GM12878 (cell line): ENCODE results near the gene NIFK. TPM values are rescaled to one million over a fixed set of nuclear protein-coding genes. Genes with fewer than 3 reads are reported as not detected.

Experiments
- CHD1 ChIP-seq: IDR thresholded peaks from 2 replicates; pipeline ENCODE4 v1.6.1; 2012; ENCODE audit warnings: low read depth, low read length, improper control_type of control experiment
- EGR1 ChIP-seq, 2 experiments: IDR thresholded peaks; 1 replicate in 1 of 2; 2 replicates in 1 of 2; pipeline ENCODE4 v1.6.1; 2011 to 2012; ENCODE audit warnings: low read depth in 2 of 2, low read length in 2 of 2, borderline replicate concordance in 1 of 2, mild to moderate bottlenecking in 1 of 2, moderate library complexity in 1 of 2
- EP300 ChIP-seq, 2 experiments: fragments of 150-350 bp in 1 of 2; IDR thresholded peaks; 2 replicates each; pipeline ENCODE4 v1.6.1; 2011 to 2012; ENCODE audit warnings: low read depth in 2 of 2, low read length in 2 of 2, borderline replicate concordance in 1 of 2, improper control_type of control experiment in 1 of 2, inconsistent platforms in 1 of 2; ENCODE audit not compliant: control insufficient read depth in 1 of 2
- GATAD2B ChIP-seq: fragments of 450-650 bp; conservative IDR thresholded peaks from 2 replicates; pipeline ENCODE4 v1.6.1; 2017; ENCODE audit warnings: low read depth, mild to moderate bottlenecking, moderate library complexity
- IRF5 ChIP-seq: fragments of 450-650 bp; IDR thresholded peaks from 2 replicates; pipeline ENCODE4 v1.6.1; 2017; ENCODE audit warnings: borderline replicate concordance
- KLF5 ChIP-seq: fragments of 450-650 bp; IDR thresholded peaks from 2 replicates; pipeline ENCODE4 v1.6.1; 2014; ENCODE audit warnings: mild to moderate bottlenecking; ENCODE audit not compliant: partially characterized antibody
- MAX ChIP-seq: IDR thresholded peaks from 2 replicates; pipeline ENCODE4 v1.6.1; 2012; ENCODE audit warnings: low read depth, low read length, improper control_type of control experiment
- NR2C2 ChIP-seq: IDR thresholded peaks from 2 replicates; pipeline ENCODE4 v1.6.1; 2011; ENCODE audit warnings: borderline replicate concordance, low read depth; ENCODE audit not compliant: control insufficient read depth, insufficient read length
- RAD51 ChIP-seq: fragments of 450-650 bp; IDR thresholded peaks from 2 replicates; pipeline ENCODE4 v1.6.1; 2016; ENCODE audit warnings: moderate library complexity, mild to moderate bottlenecking, inconsistent platforms
- STAT3 ChIP-seq: IDR thresholded peaks from 2 replicates; pipeline ENCODE4 v1.6.1; 2011; ENCODE audit warnings: low read depth, low read length, improper control_type of control experiment
- TAF1 ChIP-seq: IDR thresholded peaks from 2 replicates; pipeline ENCODE4 v1.6.1; 2011; ENCODE audit warnings: mild to moderate bottlenecking, low read depth, low read length, borderline replicate concordance
- TARDBP ChIP-seq: IDR thresholded peaks from 2 replicates; pipeline ENCODE4 v1.6.1; 2016; ENCODE audit warnings: borderline replicate concordance
- ZBTB33 ChIP-seq: fragments of 450-650 bp; IDR thresholded peaks from 2 replicates; pipeline ENCODE4 v1.6.1; 2017; ENCODE audit warnings: mild to moderate bottlenecking
- ZBTB40 ChIP-seq: fragments of 450-650 bp; IDR thresholded peaks from 2 replicates; pipeline ENCODE4 v1.6.1; 2016; ENCODE audit warnings: mild to moderate bottlenecking, moderate library complexity, borderline replicate concordance
- ZNF384 ChIP-seq: IDR thresholded peaks from 2 replicates; pipeline ENCODE4 v1.6.1; 2012; ENCODE audit warnings: low read depth, mild to moderate bottlenecking, low read length, improper control_type of control experiment, borderline replicate concordance
- polyA plus RNA-seq, 11 experiments: library from polyadenylated mRNA; depleted of rRNA in 4 of 11; unstranded in 6 of 11; stranded (reverse) in 5 of 11; fragments of >200 nt; fragmentation: Nextera tagmentation in 4 of 11; fragmentation: Illumina TruSeq in 1 of 11; extraction: Ambion mirVana in 4 of 11; extraction: Trizol in 1 of 11; gene quantifications; 1 replicate in 1 of 11; 2 replicates in 10 of 11; pipeline versions ENCODE4 v1.2.1 to v1.2.3, GENCODE V29; 2011 to 2016; ENCODE audit warnings: inconsistent platforms in 2 of 11, missing spikeins in 2 of 11, low read depth in 1 of 11
- total RNA-seq, 4 experiments: library from RNA; depleted of rRNA in 3 of 4; stranded (reverse); fragments of >200 nt in 3 of 4; fragmentation: Illumina TruSeq in 1 of 4; extraction: Trizol in 1 of 4; gene quantifications; 2 replicates each; pipeline versions ENCODE4 v1.2.1 to v1.2.3, GENCODE V29; 2013 to 2021
- TF ChIP-seq, protein P1 (sequence below): fragments of 450-650 bp; IDR thresholded peaks from 2 replicates; pipeline ENCODE4 v1.6.1; 2017; ENCODE audit warnings: antibody characterized with exemption, mild to moderate bottlenecking, moderate library complexity

The NIFK gene
- total and polyA plus RNA-seq, 10 of the 15 experiments (the other 5 are each of a cell fraction or from before 2014, with no cell fraction given) = 47.2 to 286 (median 157) TPM

GRCh38 chr2:121755237-121756111 is 18.8 kb upstream of the NIFK start, which contains the start of gene TSN (continued):
- peak; percentile 88 for TF ChIP-seq KLF5
- TF ChIP-seq STAT3 = no peak
- TF ChIP-seq ZNF384 = no peak
- no peak for TF ChIP-seq ZBTB40
- TF ChIP-seq TAF1 = no peak; the same call in 1 of the 2 replicates
- peak; percentile 98 for TF ChIP-seq IRF5
- peak in 1 of 2 experiments; percentile 88; a peak in 2 of 3 replicates for TF ChIP-seq EGR1 (IDR thresholded peaks at IDR 0.05; ENCODE audit: borderline replicate concordance in 1 of 2, low read depth in 2 of 2, low read length in 2 of 2)
- TF ChIP-seq, protein P1, sequence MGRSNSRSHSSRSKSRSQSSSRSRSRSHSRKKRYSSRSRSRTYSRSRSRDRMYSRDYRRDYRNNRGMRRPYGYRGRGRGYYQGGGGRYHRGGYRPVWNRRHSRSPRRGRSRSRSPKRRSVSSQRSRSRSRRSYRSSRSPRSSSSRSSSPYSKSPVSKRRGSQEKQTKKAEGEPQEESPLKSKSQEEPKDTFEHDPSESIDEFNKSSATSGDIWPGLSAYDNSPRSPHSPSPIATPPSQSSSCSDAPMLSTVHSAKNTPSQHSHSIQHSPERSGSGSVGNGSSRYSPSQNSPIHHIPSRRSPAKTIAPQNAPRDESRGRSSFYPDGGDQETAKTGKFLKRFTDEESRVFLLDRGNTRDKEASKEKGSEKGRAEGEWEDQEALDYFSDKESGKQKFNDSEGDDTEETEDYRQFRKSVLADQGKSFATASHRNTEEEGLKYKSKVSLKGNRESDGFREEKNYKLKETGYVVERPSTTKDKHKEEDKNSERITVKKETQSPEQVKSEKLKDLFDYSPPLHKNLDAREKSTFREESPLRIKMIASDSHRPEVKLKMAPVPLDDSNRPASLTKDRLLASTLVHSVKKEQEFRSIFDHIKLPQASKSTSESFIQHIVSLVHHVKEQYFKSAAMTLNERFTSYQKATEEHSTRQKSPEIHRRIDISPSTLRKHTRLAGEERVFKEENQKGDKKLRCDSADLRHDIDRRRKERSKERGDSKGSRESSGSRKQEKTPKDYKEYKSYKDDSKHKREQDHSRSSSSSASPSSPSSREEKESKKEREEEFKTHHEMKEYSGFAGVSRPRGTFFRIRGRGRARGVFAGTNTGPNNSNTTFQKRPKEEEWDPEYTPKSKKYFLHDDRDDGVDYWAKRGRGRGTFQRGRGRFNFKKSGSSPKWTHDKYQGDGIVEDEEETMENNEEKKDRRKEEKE = no peak
- TF ChIP-seq GATAD2B = no peak
- TF ChIP-seq MAX = peak; percentile 100
- no peak for TF ChIP-seq NR2C2
- TF ChIP-seq TARDBP = peak; percentile 39; the same call in 1 of the 2 replicates
- no peak for TF ChIP-seq EP300 (IDR thresholded peaks at IDR 0.05; ENCODE audit: borderline replicate concordance in 1 of 2, control insufficient read depth in 1 of 2, low read depth in 2 of 2, low read length in 2 of 2)
- peak; percentile 99 for TF ChIP-seq ZBTB33
- TF ChIP-seq RAD51 = peak; percentile 79; the same call in 1 of the 2 replicates
- TF ChIP-seq CHD1 = 0 out of 2 replicates have a peak, but pooled peaks have one; percentile 30
